ENCODE results near the gene ALKBH5.
A peak's percentile ranks its signal among the peaks of the same experiment; 100 is the strongest.

ALKBH5 gene

GRCh38 chr17:18224053-18224386 lies 40.4 kb downstream of the ALKBH5 start:
- DNase-seq (ENCODE audit: low spot score) = no peak

GRCh38 chr17:18224387-18225120 lies 40.9 kb downstream of the ALKBH5 start:
- DNase-seq (ENCODE audit: low spot score) = peak; percentile 77

- DNase-seq (ENCODE audit: low spot score) = peak; percentile 98
Measured at GRCh38 chr17:18225121-18225641, 41.6 kb downstream of the ALKBH5 start, which contains the start of gene LLGL1. LLGL1 (plus strand) TSS chr17:18225635; CDS start chr17:18225683, 48 bp downstream.

- peak; percentile 82 for DNase-seq (ENCODE audit: low spot score)
Measured at GRCh38 chr17:18225642-18226283, 42.1 kb downstream of the ALKBH5 start.

GRCh38 chr17:18226284-18226945 lies 42.8 kb downstream of the ALKBH5 start:
- no peak for DNase-seq (ENCODE audit: low spot score)

DNA sequence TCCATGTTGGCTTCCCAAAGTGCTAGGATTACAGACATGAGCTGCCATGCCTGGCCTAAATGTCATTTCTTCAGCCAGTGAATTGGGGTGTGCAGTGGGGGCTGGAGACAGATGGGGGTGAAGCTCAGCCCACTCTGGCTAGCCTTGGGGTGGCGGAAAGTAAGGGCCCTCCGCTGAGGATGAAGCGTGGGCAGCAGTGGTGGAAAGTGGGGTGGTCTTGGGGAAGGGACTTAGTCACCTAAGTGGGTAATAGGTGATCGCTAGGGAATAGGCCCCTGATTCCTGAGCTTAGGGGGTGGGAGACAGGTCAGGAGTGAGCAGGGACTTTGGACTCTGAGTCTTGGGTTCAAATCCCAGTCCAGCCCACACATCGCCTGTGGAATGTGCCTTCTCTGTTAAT lies 44.0 kb downstream of the ALKBH5 start:
- DNase-seq (ENCODE audit: low spot score) = no peak

- DNase-seq (ENCODE audit: low spot score) = no peak
Measured at GRCh38 chr17:18228176-18228682, 44.6 kb downstream of the ALKBH5 start.

DNA sequence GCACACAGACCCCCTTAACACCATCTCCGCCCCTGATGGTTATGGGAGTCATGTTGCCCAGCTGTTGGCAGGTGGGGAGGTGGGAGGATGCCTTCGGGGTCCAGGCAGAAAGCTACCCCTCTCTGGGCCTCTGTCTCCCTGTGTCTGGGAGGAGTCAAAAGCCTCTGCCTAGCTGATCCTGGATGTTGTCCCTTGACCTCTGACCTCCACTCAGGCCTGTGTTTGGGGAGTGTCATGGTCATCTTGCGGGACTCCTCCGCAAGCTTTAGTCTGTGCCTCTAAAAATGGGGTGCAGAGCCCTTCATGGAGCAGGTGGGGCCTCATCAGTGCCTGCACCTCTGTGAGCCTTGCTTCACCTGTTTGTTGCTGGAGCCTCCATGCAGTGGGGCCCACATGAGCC lies 45.6 kb downstream of the ALKBH5 start:
- no peak for DNase-seq (ENCODE audit: low spot score)

DNA sequence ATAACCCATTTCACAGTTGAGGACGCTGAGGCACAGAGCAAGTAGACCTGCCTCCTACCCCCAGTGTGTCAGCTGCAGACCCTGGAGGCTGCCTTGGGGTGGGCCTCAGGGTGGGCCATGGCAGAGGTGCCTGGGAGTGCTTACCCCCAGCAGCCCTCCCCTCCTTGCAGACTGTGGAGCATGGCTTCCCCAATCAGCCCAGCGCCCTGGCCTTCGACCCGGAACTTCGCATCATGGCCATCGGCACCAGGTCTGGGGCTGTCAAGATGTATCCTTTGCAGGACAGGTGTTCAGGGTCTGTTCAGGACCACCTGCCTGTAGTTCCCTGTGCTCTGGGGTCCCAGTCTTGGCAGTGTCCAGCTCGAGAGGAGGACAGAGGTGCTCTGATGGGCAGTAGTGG lies 46.1 kb downstream of the ALKBH5 start:
- no peak for DNase-seq (ENCODE audit: low spot score)

- no peak for DNase-seq (ENCODE audit: low spot score)
Measured at GRCh38 chr17:18230288-18231141, 46.9 kb downstream of the ALKBH5 start.

DNA sequence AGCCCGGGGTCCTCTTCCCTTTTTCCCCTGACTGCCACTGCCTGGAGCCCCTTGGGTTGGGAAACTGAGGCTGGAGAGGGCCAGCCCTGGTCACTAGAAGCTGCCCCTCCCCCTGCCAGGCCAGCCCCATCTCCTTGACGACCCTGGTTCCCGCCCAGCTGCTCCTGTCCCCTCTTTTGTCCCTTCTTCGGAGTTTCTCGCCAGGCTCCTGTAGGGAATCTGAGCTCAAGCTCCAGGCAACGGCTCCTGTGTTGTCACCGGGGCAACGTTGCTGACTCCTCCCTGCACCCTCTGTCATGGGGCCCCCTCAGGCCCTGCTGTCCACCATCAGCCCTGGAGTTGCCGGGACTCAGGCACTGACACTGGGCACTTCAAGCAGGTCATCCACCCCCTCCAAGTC lies 47.5 kb downstream of the ALKBH5 start:
- no peak for DNase-seq (ENCODE audit: low spot score)

GRCh38 chr17:18233803-18234518 lies 50.3 kb downstream of the ALKBH5 start:
- no peak for DNase-seq (ENCODE audit: low spot score)

DNA sequence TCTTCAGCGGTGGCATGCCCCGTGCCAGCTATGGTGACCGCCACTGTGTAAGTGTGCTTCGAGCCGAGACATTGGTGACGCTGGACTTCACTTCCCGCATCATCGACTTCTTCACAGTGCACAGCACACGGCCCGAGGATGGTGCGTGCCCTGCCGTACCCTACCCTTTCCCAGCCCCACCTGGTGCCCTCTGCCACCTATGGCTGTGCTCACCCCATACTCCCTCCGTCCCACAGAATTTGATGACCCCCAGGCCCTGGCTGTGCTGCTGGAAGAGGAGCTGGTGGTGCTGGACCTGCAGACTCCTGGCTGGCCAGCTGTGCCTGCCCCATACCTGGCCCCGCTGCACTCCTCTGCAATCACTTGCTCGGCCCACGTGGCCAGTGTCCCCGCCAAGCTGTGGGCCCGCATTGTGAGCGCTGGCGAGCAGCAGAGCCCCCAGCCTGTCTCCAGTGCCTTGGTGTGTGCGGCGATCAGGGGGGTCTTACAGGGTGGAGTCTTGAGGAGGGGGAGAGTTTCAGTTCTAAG lies 51.3 kb downstream of the ALKBH5 start:
- no peak for DNase-seq (ENCODE audit: low spot score)

- DNase-seq (ENCODE audit: low spot score) = no peak
Measured at GRCh38 chr17:18235743-18236256, 52.2 kb downstream of the ALKBH5 start.

- no peak for DNase-seq (ENCODE audit: low spot score)
Measured at GRCh38 chr17:18236494-18236893, 52.9 kb downstream of the ALKBH5 start.

- no peak for DNase-seq (ENCODE audit: low spot score)
Measured at GRCh38 chr17:18237461-18237860, 53.8 kb downstream of the ALKBH5 start.

GRCh38 chr17:18238299-18238698 lies 54.7 kb downstream of the ALKBH5 start:
- DNase-seq (ENCODE audit: low spot score) = no peak

- no peak for DNase-seq (ENCODE audit: low spot score)
Measured at GRCh38 chr17:18240449-18240848, 56.8 kb downstream of the ALKBH5 start.

GRCh38 chr17:18241229-18241871 lies 57.7 kb downstream of the ALKBH5 start:
- no peak for DNase-seq (ENCODE audit: low spot score)

Data from left forelimb (tissue), 1 donor.